ENCODE measurements around the gene IL18R1. TPM values are rescaled to one million over a fixed set of nuclear protein-coding genes. Genes with fewer than 3 reads are reported as not detected.

Gene IL18R1
- total RNA-seq, 1 experiment from 2014 or later, result 1.5 TPM

DNA sequence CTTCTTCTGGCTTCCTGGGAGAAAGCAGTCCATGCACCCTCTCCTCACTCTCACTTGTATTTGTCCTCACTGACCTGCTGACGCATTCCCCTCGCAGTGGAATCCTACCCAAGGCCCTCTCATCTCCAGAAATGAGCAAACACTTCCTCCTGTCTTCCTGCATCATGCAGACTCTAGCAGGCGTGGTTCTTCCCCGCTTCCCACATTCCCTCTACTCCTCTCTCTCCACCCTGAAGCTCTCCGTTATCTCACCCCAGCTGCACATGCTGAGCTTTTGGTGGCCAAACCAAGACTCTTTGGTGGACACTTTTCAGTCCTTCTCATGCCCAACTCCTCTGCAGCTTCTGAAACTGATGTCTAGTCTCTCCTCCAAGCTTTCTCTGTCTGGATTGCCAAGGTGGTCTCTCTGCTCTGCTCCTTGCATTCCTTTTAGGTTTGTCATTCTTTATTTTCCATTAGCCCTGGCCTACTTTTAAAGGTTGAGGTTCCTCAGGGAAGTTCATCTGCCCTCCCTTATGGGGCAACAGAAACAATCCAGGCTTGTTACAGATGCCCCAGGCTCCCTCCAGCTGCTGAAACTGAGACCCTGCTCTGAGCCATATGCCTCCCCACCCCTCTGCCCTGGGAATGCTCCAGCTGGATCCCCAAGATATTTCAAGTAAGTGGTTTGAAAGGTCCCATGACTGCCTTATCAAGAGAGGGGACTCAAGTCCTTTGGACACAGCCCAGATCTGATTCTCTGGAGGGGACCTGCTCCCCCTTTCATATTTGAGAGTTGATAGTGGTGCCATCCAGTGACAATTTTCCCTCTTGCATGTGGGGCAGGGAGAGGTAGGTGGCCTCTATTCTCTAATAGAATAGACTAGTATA, 66.5 kb downstream of the IL18R1 start:
- TF ChIP-seq, protein P1, sequence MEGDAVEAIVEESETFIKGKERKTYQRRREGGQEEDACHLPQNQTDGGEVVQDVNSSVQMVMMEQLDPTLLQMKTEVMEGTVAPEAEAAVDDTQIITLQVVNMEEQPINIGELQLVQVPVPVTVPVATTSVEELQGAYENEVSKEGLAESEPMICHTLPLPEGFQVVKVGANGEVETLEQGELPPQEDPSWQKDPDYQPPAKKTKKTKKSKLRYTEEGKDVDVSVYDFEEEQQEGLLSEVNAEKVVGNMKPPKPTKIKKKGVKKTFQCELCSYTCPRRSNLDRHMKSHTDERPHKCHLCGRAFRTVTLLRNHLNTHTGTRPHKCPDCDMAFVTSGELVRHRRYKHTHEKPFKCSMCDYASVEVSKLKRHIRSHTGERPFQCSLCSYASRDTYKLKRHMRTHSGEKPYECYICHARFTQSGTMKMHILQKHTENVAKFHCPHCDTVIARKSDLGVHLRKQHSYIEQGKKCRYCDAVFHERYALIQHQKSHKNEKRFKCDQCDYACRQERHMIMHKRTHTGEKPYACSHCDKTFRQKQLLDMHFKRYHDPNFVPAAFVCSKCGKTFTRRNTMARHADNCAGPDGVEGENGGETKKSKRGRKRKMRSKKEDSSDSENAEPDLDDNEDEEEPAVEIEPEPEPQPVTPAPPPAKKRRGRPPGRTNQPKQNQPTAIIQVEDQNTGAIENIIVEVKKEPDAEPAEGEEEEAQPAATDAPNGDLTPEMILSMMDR (IDR thresholded peaks at IDR 0.05; ENCODE audit: unreplicated experiment), result no peak
- intact Hi-C loops (cut with micrococcal nuclease; ENCODE audit: unreplicated experiment), result no loop called here
- no TSS peak for BruUV-seq (replicated peaks)
- Mint-ChIP-seq H3K4me3 (ENCODE audit: low read depth, unreplicated experiment) (no peak overlapping the region), H3K36me3 (ENCODE audit: insufficient read depth, unreplicated experiment) (no peaks in the 10 kb centered on the region), H3K27ac (ENCODE audit: unreplicated experiment) (no peak overlapping the region), H3K4me1 (ENCODE audit: low read depth, unreplicated experiment) (no peaks in the 10 kb centered on the region), H3K27me3 (ENCODE audit: unreplicated experiment) (peaks cover 58% of the 10 kb centered on the region), H3K9me3 (ENCODE audit: low read depth, unreplicated experiment) (no peaks in the 10 kb centered on the region)
- no peak for DNase-seq
- CTCF ChIA-PET, result no interaction called here

DNA sequence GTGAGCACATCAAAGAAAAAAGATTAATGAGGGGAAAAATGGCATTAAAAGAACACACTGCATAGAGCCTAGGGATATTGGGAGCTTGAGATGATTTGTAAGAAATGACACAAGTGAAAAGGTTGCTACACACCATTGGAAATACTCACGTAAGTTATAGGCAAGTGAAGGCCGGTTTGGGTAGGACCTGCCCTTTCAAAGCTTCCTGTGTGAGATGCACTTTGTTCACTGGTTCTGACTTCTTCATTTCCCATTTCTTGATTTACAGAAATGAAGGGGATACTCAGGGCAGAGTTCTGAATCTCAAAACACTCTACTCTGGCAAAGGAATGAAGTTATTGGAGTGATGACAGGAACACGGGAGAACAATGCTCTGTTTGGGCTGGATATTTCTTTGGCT, 67.3 kb downstream of the IL18R1 start, which contains the start of gene IL18RAP:
Gene IL18RAP (plus strand): TSS at position 251 of the 400 bp plus-strand sequence. CDS start 118 bp downstream, at position 369.
- Mint-ChIP-seq H3K36me3 (ENCODE audit: insufficient read depth, unreplicated experiment) (no peaks in the 10 kb centered on the region), H3K4me3 (ENCODE audit: low read depth, unreplicated experiment) (no peak within 1 kb of the TSS), H3K9me3 (ENCODE audit: low read depth, unreplicated experiment) (no peaks in the 10 kb centered on the region), H3K4me1 (ENCODE audit: low read depth, unreplicated experiment) (no peaks in the 10 kb centered on the region), H3K27ac (ENCODE audit: unreplicated experiment) (no peak within 1 kb of the TSS), H3K27me3 (ENCODE audit: unreplicated experiment) (peaks cover 64% of the 10 kb centered on the region)
- DNase-seq, result no peak
- CTCF ChIA-PET, result no interaction called here
- no TSS peak for BruUV-seq (replicated peaks)
- TF ChIP-seq, protein P1 (IDR thresholded peaks at IDR 0.05; ENCODE audit: unreplicated experiment), result no peak
- intact Hi-C loops (cut with micrococcal nuclease; ENCODE audit: unreplicated experiment), result no loop called here

DNA sequence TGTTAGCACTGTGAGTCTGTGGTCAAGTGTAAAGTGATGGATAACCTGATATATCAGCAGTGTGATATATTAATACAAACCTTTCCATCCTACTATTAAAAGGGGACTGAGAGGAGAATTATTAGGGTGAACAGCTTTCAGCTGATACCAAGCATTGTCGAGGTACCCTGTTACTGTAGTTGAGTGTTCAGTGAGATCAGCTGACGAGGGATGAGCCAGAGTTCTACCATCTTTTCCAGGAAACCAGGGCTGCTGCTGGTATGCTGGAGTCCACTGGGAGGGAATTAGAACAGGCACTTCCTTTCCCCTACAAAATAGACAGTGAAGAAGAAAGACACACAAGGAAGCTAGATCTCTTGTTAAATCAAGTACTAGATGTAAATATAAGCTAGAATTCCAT, 67.8 kb downstream of the IL18R1 start:
- Mint-ChIP-seq H3K27ac (ENCODE audit: unreplicated experiment) (no peak overlapping the region), H3K27me3 (ENCODE audit: unreplicated experiment) (peaks cover 64% of the 10 kb centered on the region), H3K9me3 (ENCODE audit: low read depth, unreplicated experiment) (no peaks in the 10 kb centered on the region), H3K4me3 (ENCODE audit: low read depth, unreplicated experiment) (no peak overlapping the region), H3K4me1 (ENCODE audit: low read depth, unreplicated experiment) (no peaks in the 10 kb centered on the region), H3K36me3 (ENCODE audit: insufficient read depth, unreplicated experiment) (no peaks in the 10 kb centered on the region)
- no TSS peak for BruUV-seq (replicated peaks)
- no peak for DNase-seq
- intact Hi-C loops (cut with micrococcal nuclease; ENCODE audit: unreplicated experiment), result no loop called here
- CTCF ChIA-PET, result no interaction called here
- TF ChIP-seq, protein P1 (IDR thresholded peaks at IDR 0.05; ENCODE audit: unreplicated experiment), result no peak

DNA sequence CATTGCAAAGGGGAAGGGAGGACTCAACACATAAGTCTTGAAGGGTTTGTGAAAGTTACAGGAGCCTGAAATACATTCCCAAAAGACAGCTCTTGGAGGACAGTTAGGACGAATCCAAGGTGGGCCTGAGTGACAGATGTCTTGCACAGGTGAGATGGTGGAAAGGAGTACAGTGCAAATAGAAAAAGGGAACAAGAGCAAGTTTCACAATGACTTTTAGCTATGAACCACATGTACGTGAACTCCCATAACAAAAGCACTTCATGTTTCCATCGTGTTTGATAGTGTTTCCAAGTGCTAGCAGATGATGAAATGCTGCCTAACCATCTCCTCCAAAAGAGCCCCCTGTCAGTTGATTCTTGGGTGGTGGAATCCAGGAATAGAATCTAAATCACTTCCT, 69.2 kb downstream of the IL18R1 start:
- H3K27ac Mint-ChIP-seq (ENCODE audit: unreplicated experiment), result no peak overlapping the region
- no peaks in the 10 kb centered on the region for H3K4me1 Mint-ChIP-seq (ENCODE audit: low read depth, unreplicated experiment)
- intact Hi-C loops (cut with micrococcal nuclease; ENCODE audit: unreplicated experiment), result no loop called here
- H3K27me3 Mint-ChIP-seq (ENCODE audit: unreplicated experiment), result peaks cover 55% of the 10 kb centered on the region
- TF ChIP-seq, protein P1 (IDR thresholded peaks at IDR 0.05; ENCODE audit: unreplicated experiment), result no peak
- BruUV-seq (replicated peaks), result no TSS peak
- no peaks in the 10 kb centered on the region for H3K36me3 Mint-ChIP-seq (ENCODE audit: insufficient read depth, unreplicated experiment)
- no peak for DNase-seq
- H3K4me3 Mint-ChIP-seq (ENCODE audit: low read depth, unreplicated experiment), result no peak overlapping the region
- no peaks in the 10 kb centered on the region for H3K9me3 Mint-ChIP-seq (ENCODE audit: low read depth, unreplicated experiment)
- CTCF ChIA-PET, result no interaction called here

Measured in Calu3 (cell line).